Activated B cell treated with CpG ODN at 0.5 μM for 24 hours (primary cell): ENCODE measurements around the gene ARL4D. TPM values are rescaled to one million over a fixed set of nuclear protein-coding genes. Genes with fewer than 3 reads are reported as not detected.

Experiments used
- ATAC-seq: fragments of 200-7000 bp; cut with Tn5 transposase; one replicate; pipeline ENCODE4 v1.10.0; 2021; ENCODE audit warnings: low read depth, mild to moderate bottlenecking, moderate library complexity
- CTCF ChIA-PET: fragments of 350-600 bp; sonication (Branson Sonifier 250); formaldehyde crosslinking; loops from one replicate; lab custom pipeline; 2021; ENCODE audit warnings: antibody characterized with exemption; lab: Charles Lee
- POLR2A ChIA-PET: fragments of 350-600 bp; sonication (Branson Sonifier 250); formaldehyde crosslinking; loops from one replicate; lab custom pipeline; 2021; ENCODE audit warnings: antibody characterized with exemption; lab: Charles Lee
- DNase-seq: peaks from one replicate; pipeline ENCODE4 v3.0.0; 2022
- H3K27ac Mint-ChIP-seq: one replicate; pipeline ENCODE4 v1.8.0; 2020; ENCODE audit warnings: mixed read lengths
- H3K27me3 Mint-ChIP-seq: one replicate; pipeline ENCODE4 v1.8.0; 2021; ENCODE audit warnings: mixed read lengths
- H3K36me3 Mint-ChIP-seq: one replicate; pipeline ENCODE4 v1.8.0; 2021; ENCODE audit warnings: low read depth, mixed read lengths
- H3K4me1 Mint-ChIP-seq: one replicate; pipeline ENCODE4 v1.8.0; 2021; ENCODE audit warnings: mixed read lengths
- H3K4me3 Mint-ChIP-seq: one replicate; pipeline ENCODE4 v1.8.0; 2020; ENCODE audit warnings: mild to moderate bottlenecking, mixed read lengths
- H3K9me3 Mint-ChIP-seq: one replicate; pipeline ENCODE4 v1.8.0; 2020; ENCODE audit warnings: mixed read lengths
- CTCF ChIP-seq: fragments of 200-600 bp; IDR thresholded peaks from one replicate; pipeline ENCODE4 v1.8.0; 2022; ENCODE audit warnings: antibody characterized with exemption, mild to moderate bottlenecking
- intact Hi-C: fragments of 100-400 bp; cut with micrococcal nuclease; formaldehyde crosslinking; loops from one replicate; pipeline ENCODE4 v1.15.1; 2024
- total RNA-seq: library from RNA; stranded (reverse); gene quantifications from 2 replicates; pipeline ENCODE4 v1.2.3, GENCODE V29; 2022

ARL4D gene
- total RNA-seq, 1 donor from 2014 or later = 5.8 TPM

DNA sequence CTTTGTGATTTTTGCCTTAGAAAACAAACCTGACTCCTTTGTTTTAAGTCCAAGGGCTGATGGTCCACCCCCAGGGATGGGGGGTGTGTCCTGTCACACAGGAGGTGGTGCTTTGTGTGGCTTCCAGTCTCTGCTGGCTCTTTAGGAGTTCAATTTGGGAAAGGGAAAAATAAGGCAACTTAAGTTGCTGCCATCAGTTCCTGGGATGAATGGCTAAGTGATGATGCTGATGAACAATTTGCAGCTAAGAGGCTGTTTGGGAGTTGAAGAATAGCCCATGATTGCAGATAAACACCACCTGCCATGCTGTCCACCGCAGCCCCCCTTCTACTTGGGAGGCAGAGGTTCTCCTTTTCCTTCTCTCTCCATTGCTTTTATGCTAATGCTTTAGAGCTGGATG, 40.2 kb downstream of the ARL4D start:
- ChIA-PET POLR2A (no interaction called here), CTCF (no interaction called here)
- DNase-seq (no peak), ATAC-seq (no peak)
- intact Hi-C loops = no loop called here
- Mint-ChIP-seq H3K4me3 (no peak overlapping the region), H3K4me1 (no peaks in the 10 kb centered on the region), H3K9me3 (no peaks in the 10 kb centered on the region), H3K36me3 (no peaks in the 10 kb centered on the region), H3K27ac (no peak overlapping the region), H3K27me3 (peaks cover 6% of the 10 kb centered on the region)
- TF ChIP-seq CTCF = no peak

DNA sequence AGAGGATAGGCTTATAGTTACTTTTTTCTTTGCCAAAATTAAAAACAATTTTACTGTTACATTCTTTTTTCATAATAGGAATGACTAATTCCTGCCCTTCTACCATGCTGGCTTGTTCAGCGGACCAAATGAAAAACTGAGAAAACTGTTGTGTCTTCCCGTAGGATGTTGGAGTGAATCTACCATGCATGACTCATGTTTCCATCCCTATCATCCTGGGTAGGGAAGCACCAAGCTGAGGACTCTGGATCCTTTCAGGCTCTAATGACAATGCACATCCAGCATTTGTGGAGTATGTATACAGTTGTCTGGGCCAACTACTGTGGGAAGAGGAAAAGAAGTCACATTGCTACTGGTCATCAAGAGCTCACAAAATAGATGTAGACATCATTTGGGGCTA, 43.9 kb downstream of the ARL4D start:
- no peaks in the 10 kb centered on the region for H3K4me1 Mint-ChIP-seq
- POLR2A ChIA-PET = interaction anchor here (0.7 kb wide), 1 partner anchor 44 kb away, joined by 3 read pairs; the partner anchor contains the start of gene ARL4D
- intact Hi-C loops = no loop called here
- ATAC-seq = no peak
- TF ChIP-seq CTCF = no peak
- peaks cover 3% of the 10 kb centered on the region for H3K9me3 Mint-ChIP-seq
- no peak overlapping the region for H3K27ac Mint-ChIP-seq
- CTCF ChIA-PET = no interaction called here
- no peaks in the 10 kb centered on the region for H3K36me3 Mint-ChIP-seq
- H3K4me3 Mint-ChIP-seq = no peak overlapping the region
- peaks cover 15% of the 10 kb centered on the region for H3K27me3 Mint-ChIP-seq
- no peak for DNase-seq

GRCh38 chr17:43443381-43443780, 44.6 kb downstream of the ARL4D start:
- Mint-ChIP-seq H3K4me1 (no peaks in the 10 kb centered on the region), H3K36me3 (no peaks in the 10 kb centered on the region), H3K27ac (no peak overlapping the region), H3K4me3 (no peak overlapping the region), H3K9me3 (peaks cover 3% of the 10 kb centered on the region), H3K27me3 (peaks cover 15% of the 10 kb centered on the region)
- DNase-seq = no peak
- no peak for TF ChIP-seq CTCF
- ChIA-PET CTCF (no interaction called here), POLR2A (interaction anchor here (0.7 kb wide), 1 partner anchor 45 kb away, joined by 3 read pairs; the partner anchor contains the start of gene ARL4D)
- intact Hi-C loops = no loop called here
- ATAC-seq = no peak

DNA sequence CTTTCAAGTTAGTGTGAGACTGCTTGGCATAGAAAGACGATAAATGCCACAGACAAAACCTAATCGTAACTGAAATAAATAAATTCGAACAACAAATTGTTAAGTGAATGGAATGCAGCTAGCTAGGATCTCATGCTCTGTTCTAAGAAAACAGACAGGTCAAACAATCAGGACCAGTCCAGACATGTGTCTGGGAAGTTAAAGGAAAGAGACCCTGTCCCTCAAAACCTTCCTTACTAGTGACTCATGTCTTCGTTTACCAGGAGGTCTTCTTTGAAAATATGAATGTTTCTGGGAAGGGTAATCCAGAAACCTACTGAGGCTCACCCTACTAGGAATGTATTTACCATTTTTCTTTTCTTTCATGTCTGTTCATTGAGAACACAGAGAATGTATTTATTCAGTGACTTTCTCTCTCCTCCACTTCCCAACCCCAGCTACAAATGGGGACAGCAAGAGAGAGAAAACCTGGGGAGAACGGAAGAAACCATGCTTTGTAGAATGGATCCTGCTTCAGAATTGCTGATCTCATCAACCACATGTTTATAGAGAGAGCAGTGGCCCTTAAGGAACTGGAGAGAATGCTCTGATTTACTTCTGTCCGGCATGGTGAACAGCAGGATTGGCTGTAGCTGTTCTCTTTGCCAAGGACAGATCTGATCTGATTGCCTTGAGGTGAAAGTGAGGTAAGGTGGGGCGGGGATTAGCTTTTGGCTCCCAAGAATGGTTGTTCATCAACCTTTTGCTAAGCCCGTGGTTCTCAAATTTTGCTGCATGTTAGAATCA, 45.6 kb downstream of the ARL4D start:
- Mint-ChIP-seq H3K4me1 (no peaks in the 10 kb centered on the region), H3K27ac (no peak overlapping the region), H3K27me3 (peaks cover 15% of the 10 kb centered on the region), H3K9me3 (peaks cover 3% of the 10 kb centered on the region), H3K4me3 (no peak overlapping the region), H3K36me3 (no peaks in the 10 kb centered on the region)
- TF ChIP-seq CTCF = no peak
- ChIA-PET CTCF (no interaction called here), POLR2A (no interaction called here)
- intact Hi-C loops = no loop called here
- no peak for DNase-seq
- ATAC-seq = no peak

- POLR2A ChIA-PET = no interaction called here
- no peak for DNase-seq
- ATAC-seq = no peak
- TF ChIP-seq CTCF = no peak
- intact Hi-C loops = no loop called here
- no peak overlapping the region for H3K27ac Mint-ChIP-seq
- CTCF ChIA-PET = no interaction called here
- peaks cover 3% of the 10 kb centered on the region for H3K9me3 Mint-ChIP-seq
- H3K4me1 Mint-ChIP-seq = no peaks in the 10 kb centered on the region
- H3K27me3 Mint-ChIP-seq = peaks cover 15% of the 10 kb centered on the region
- no peak overlapping the region for H3K4me3 Mint-ChIP-seq
- H3K36me3 Mint-ChIP-seq = no peaks in the 10 kb centered on the region
Measured at GRCh38 chr17:43445009-43445589, 46.3 kb downstream of the ARL4D start.
